Activated CD4-positive, alpha-beta T cell treated with anti-CD3 and anti-CD28 coated beads, Interleukin-2, Interleukin-4, amounts not matched to agents 100 ng/mL and 50 ng/mL, durations not matched to agents 16 hours and 8 hours (primary cell): ENCODE results near the gene OR1S1.
"Not testable (repeated sequence)": the region's sequence is repeated elsewhere in the genome, so short reads cannot be mapped to it uniquely, and the experiment has no call there.

ENCODE experiments used
- DNase-seq: peaks from one replicate; pipeline ENCODE4 v3.0.0-alpha.2; 2020; ENCODE audit warnings: low spot score

Gene OR1S1

DNA sequence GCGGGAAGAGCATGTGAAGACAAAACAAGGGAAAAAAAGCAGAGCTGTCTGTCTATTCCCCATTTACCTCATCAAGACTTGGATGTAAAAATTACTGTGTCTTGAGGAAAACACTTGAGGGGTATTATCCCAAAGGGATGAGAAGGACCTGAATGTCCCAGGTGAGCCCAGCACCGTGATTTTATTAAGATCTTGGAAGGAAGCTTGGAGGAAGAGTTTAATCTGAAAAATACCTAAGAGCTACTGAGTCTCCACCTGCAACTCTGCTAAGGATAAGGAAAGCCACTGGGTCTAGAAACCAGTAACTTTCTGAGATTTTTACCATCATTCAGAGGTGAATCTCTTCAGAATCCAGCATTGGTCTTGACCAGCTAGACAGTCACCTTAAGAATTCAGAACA is at the start of gene OR1S1:
TSS of gene OR1S1 (plus strand) at position 301 of the 400 bp plus-strand sequence.
- not testable (repeated sequence) for DNase-seq

DNA sequence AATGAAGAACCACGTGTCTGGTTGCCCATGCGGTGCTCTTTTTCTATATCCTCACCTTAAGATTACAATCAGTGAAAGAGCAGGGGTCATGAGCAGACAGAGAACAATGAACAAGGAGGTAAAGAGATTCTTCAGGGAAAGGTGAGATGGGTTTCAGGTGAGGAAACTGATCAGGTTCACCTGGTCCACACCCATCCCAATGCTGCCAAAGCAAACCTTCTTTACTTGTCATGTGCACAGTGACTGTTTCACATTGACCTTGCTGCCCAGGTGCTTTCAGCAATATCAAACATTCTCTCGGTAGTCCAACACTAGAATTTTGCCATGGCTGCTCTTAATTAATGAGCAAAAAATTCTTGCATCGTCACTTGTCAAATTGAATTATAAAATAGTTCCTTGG is 48.1 kb upstream of the OR1S1 start:
- DNase-seq: no peak

- no peak for DNase-seq
Observed at GRCh38 chr11:58164990-58165389, 47.5 kb upstream of the OR1S1 start.

DNA sequence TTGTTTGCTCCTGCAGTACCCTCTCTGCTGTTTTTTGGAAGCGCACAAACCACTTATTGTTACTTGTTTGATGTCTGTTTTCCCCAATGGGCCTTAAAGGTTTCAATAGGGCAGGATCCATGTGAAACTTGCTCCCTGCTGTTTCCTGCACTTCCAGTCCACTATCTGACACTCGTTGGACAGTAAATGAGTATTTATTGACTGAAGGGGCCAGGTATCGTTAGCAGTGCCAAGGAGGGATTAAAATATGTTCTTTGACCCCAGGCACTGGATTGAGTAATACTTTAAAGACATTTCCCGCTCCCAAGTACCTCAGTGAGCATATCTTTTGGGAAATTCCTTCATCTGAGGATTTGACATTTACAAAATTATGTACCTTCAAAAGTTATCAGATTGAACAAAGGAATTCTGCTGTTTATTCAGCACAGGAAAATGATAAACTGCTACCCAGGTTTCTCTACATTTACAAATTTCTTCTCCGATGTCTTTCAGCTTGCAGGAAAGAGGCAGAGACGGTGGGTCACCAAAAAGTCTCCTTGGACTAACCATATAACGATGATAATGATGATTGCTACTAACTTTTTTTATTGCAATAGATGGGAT is 46.9 kb upstream of the OR1S1 start:
- DNase-seq: no peak

- DNase-seq: no peak
Observed at GRCh38 chr11:58177409-58178054, 35.0 kb upstream of the OR1S1 start.

DNA sequence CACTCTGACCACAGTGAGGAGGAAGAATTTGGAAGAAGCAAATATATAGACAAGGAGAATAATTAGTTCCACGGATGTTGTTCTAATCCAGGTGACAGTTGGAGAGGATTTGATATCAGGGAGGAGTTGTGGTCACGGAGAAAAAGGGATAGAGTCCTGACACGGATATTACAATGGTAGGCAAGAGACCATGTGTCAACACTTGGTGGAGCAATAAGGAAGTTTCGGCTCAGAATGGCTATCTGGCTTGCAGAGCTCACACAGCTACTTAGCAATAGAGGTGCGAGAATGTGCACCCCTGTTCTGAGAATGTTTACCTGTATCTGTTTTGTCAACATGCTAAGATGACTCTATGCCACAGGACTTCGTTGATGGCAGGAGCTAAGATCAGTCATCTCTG is 34.1 kb upstream of the OR1S1 start:
- no peak for DNase-seq

DNA sequence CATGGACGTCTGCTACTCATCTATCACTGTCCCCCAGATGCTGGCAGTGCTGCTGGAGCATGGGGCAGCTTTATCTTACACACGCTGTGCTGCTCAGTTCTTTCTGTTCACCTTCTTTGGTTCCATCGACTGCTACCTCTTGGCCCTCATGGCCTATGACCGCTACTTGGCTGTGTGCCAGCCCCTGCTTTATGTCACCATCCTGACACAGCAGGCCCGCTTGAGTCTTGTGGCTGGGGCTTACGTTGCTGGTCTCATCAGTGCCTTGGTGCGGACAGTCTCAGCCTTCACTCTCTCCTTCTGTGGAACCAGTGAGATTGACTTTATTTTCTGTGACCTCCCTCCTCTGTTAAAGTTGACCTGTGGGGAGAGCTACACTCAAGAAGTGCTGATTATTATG is 32.9 kb upstream of the OR1S1 start:
- DNase-seq: no peak

- DNase-seq: no peak
Observed at GRCh38 chr11:58186938-58187337, 25.6 kb upstream of the OR1S1 start.

GRCh38 chr11:58188770-58189169 is 23.8 kb upstream of the OR1S1 start, which contains the start of gene OR9Q2:
Gene OR9Q2 (plus strand): TSS chr11:58189070. CDS start chr11:58190491, 1,421 bp downstream.
- DNase-seq: no peak

DNA sequence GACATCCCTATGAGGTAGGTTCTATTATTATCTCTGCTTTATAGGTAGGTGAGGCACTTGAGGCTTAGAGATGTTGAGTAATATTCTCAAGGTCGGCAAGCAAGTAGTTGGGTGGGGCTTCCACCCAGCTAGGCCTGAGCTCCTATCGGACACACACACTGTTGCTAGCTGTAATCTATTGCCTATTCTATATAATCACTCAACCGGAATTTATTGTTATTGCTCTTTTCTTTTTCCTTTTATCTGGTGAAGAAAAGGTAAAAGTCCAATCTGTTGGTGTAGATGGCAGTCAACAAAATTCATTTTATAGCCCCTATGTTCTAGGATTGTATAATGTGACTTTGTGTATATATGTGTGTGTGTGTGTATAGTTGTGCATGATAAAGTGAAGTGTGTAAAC is 20.3 kb upstream of the OR1S1 start:
- DNase-seq: no peak

DNA sequence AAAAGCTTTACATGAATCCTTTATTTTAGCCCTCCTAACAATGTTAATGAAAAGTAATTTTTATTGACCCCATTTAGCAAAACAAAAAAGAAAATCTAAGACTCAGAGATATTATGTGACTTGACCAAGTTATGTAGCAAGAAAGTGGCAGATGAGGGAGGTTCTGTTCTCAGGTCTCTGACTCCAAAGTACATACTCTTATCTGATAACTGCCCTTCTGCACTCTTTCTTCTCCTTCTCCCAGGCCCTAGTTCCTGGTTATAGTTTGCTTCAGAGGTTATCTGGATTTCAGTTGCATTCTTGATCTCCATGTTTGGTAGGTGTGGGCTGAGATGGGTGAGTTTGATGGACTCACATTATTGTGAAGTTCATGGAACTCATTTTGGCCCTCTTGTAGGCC is 19.1 kb upstream of the OR1S1 start:
- no peak for DNase-seq

- DNase-seq: no peak
Observed at GRCh38 chr11:58195939-58196338, 16.6 kb upstream of the OR1S1 start.

- no peak for DNase-seq
Observed at GRCh38 chr11:58199271-58199670, 13.2 kb upstream of the OR1S1 start.

GRCh38 chr11:58204042-58204441 is 8.5 kb upstream of the OR1S1 start, which contains the start of gene OR1S2:
Gene OR1S2 (minus strand): TSS chr11:58204142. CDS start chr11:58204142, 0 bp downstream.
- no peak for DNase-seq

GRCh38 chr11:58216476-58216875 is 4.0 kb downstream of the OR1S1 start:
- no peak for DNase-seq

GRCh38 chr11:58222721-58223120 is 10.2 kb downstream of the OR1S1 start:
- no peak for DNase-seq

DNA sequence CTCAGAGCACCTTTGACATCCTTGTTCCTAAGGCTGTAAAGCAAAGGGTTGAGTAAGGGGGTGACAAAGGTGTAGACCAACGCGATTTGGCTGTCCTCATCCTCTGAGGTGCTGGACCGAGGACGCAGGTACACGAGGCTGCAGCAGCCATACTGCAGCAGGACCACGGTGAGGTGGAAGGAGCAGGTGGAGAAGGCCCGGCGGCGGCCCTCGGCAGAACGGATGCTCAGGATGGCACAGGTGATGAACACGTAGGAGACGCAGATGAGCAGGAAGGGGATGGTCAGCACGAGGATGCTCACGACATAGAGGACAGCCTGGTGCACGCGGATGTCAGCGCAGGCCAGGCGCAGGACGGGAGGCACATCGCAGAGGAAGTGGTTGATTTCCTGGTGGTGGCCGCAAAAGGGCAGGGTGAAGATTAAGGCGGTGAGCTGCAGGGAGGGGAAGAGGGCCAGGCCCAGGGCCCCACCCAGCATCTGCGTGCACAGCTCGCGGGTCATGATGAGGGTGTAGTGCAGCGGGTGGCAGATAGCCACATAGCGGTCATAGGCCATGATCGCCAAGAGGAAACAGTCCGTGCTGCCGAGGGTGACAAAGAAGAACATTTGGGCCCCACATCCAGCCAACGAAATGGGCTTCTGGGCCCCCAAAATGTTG is 15.6 kb downstream of the OR1S1 start:
- DNase-seq: no peak

DNA sequence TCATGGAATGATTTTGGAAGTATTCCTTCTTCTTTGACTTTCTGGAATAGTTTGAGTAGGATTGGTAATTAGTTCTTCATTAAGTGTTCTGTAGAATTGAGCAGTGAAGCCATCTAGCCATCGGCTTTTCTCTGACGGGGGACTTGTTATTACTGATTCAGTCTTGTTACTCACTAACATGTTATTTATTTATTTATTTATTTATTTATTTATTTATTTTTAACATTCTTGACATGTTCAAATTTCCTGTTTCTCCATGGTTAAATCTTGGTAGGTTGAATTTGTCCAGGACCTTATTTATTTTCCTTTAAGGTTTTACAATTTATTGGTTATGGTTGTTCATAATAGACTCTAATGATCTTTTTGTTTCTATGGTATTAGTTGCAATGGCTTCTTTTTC is 31.4 kb downstream of the OR1S1 start:
- DNase-seq: no peak

- DNase-seq: no peak
Observed at GRCh38 chr11:58254936-58255335, 42.4 kb downstream of the OR1S1 start.

DNA sequence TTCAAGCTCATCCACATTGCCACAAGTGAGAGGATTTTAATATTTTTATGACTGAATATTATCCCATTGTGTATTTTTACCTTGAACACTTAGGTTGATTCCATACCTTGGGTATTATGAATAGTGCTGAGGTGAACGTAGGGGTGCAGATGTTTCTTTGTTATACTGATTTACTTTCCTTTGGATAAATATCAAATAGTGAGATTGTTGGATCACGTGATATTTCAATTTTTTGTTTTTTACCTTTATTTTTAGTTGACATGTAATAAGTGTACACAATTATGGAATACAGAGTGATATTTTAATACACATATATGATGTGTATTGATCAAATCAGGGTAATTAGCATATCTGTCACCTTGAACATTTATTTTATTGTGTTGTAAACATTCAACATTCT is 47.5 kb downstream of the OR1S1 start:
- no peak for DNase-seq
